Fibroblast of lung (primary cell): ENCODE results near the gene ITGB1. TPM values are rescaled to one million over a fixed set of nuclear protein-coding genes. Genes with fewer than 3 reads are reported as not detected.

Source experiments
- DNase-seq, 2 donors: peaks; one replicate each; pipeline versions ENCODE4 v3.0.0 to v3.0.0-alpha.2; 2010; ENCODE audit warnings: low read depth in 2 of 2
- H2AFZ ChIP-seq: 2 replicates; pipeline ENCODE4 v1.5.1; 2012; ENCODE audit warnings: low read length, control low read depth, inconsistent platforms
- H3K27ac ChIP-seq: 2 replicates; pipeline ENCODE4 v1.5.1; 2011; ENCODE audit warnings: low read length, control low read depth; ENCODE audit not compliant: insufficient read depth
- H3K27me3 ChIP-seq: 2 replicates; pipeline ENCODE4 v1.5.1; 2011; ENCODE audit warnings: mild to moderate bottlenecking, low read length; ENCODE audit not compliant: control insufficient read depth, insufficient read depth
- H3K36me3 ChIP-seq: 2 replicates; pipeline ENCODE4 v1.5.1; 2011; ENCODE audit warnings: low read length; ENCODE audit not compliant: control insufficient read depth, insufficient read depth
- H3K4me1 ChIP-seq: 2 replicates; pipeline ENCODE4 v1.5.1; 2011; ENCODE audit warnings: low read length; ENCODE audit not compliant: control insufficient read depth, insufficient read depth; ENCODE audit errors: extremely low read depth
- H3K4me2 ChIP-seq: 2 replicates; pipeline ENCODE4 v1.5.1; 2011; ENCODE audit warnings: low read length, control low read depth; ENCODE audit not compliant: insufficient read depth; ENCODE audit errors: extremely low read depth
- H3K4me3 ChIP-seq, 4 experiments: fragments of 200-600 bp in 1 of 4; sonication (generic) in 1 of 4; replicated peaks in 1 of 4; 2 replicates each; pipeline ENCODE4 v1.5.1; 2011 to 2016; ENCODE audit warnings: low read length in 4 of 4, low read depth in 3 of 4, mild to moderate bottlenecking in 3 of 4, control low read depth in 2 of 4, inconsistent platforms in 1 of 4, mixed read lengths in 1 of 4; ENCODE audit not compliant: insufficient read depth in 1 of 4; ENCODE audit errors: control extremely low read depth in 1 of 4
- H3K79me2 ChIP-seq: 2 replicates; pipeline ENCODE4 v1.5.1; 2012; ENCODE audit warnings: mild to moderate bottlenecking, low read length, inconsistent platforms; ENCODE audit not compliant: control insufficient read depth, insufficient read depth
- H3K9ac ChIP-seq: 2 replicates; pipeline ENCODE4 v1.5.1; 2011; ENCODE audit warnings: mild to moderate bottlenecking, low read length, control low read depth; ENCODE audit not compliant: insufficient read depth
- H3K9me3 ChIP-seq: 2 replicates; pipeline ENCODE4 v1.5.1; 2012; ENCODE audit warnings: low read depth, low read length; ENCODE audit not compliant: control insufficient read depth, insufficient read depth
- H4K20me1 ChIP-seq: 2 replicates; pipeline ENCODE4 v1.5.1; 2011; ENCODE audit warnings: low read length; ENCODE audit not compliant: control insufficient read depth, insufficient read depth; ENCODE audit errors: extremely low read depth
- EZH2 ChIP-seq: IDR thresholded peaks from 2 replicates; pipeline ENCODE4 v1.5.1; 2012; ENCODE audit warnings: low read length, control low read depth, mild to moderate bottlenecking; ENCODE audit errors: missing control alignments
- polyA plus RNA-seq, 2 donors: library from polyadenylated mRNA; depleted of rRNA in 1 of 2; stranded (reverse) in 1 of 2; unstranded in 1 of 2; fragments of >200 nt; gene quantifications; 2 replicates each; pipeline ENCODE4 v1.2.1, GENCODE V29; 2011 to 2012; ENCODE audit warnings: missing spikeins in 1 of 2
- total RNA-seq: library from RNA; depleted of rRNA; stranded (reverse); fragments of >200 nt; gene quantifications from 2 replicates; pipeline ENCODE4 v1.2.1, GENCODE V29; 2014
- TF ChIP-seq, protein P1 (sequence below), 2 donors: IDR thresholded peaks in 1 of 2; conservative IDR thresholded peaks in 1 of 2; 1 replicate in 1 of 2; 2 replicates in 1 of 2; pipeline ENCODE4 v1.5.1; 2011 to 2012; ENCODE audit warnings: low read length in 2 of 2, control low read depth in 1 of 2, inconsistent platforms in 1 of 2, low read depth in 1 of 2, mild to moderate bottlenecking in 1 of 2

Gene ITGB1
- total and polyA plus RNA-seq, 2 donors (not counting 1 experiment from before 2014, with no cell fraction given): 2,456 to 3,450 TPM

DNA sequence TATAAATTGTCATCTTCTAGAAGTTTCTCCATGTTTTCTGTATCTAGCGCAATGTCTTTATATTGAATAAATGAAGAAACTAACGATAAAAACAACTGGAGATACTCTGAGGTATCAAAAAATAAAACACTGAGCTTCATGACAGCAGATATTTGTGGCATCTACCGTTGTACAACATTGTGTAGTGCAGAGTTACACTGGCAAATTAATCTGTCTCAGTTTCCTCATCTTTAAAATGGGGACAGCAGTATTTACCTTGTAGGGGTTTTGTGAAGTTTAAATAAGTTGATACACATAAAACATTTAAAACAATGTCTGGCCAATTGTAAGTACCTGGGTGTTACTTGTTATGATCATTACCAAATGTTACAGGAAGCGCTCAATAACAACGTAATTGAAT is 10.4 kb downstream of the ITGB1 start:
- Histone ChIP-seq H3K27ac (no peak overlapping the region), H3K79me2 (peaks cover 99% of the 10 kb centered on the region), H3K36me3 (peaks cover 5% of the 10 kb centered on the region), H3K9me3 (no peaks in the 10 kb centered on the region), H3K27me3 (no peaks in the 10 kb centered on the region), H2AFZ (no peak overlapping the region), H3K4me1 (peaks cover 19% of the 10 kb centered on the region), H4K20me1 (peaks cover 19% of the 10 kb centered on the region), H3K4me2 (no peak overlapping the region), H3K9ac (no peak overlapping the region), H3K4me3 (no peak overlapping the region)
- TF ChIP-seq, protein P1, sequence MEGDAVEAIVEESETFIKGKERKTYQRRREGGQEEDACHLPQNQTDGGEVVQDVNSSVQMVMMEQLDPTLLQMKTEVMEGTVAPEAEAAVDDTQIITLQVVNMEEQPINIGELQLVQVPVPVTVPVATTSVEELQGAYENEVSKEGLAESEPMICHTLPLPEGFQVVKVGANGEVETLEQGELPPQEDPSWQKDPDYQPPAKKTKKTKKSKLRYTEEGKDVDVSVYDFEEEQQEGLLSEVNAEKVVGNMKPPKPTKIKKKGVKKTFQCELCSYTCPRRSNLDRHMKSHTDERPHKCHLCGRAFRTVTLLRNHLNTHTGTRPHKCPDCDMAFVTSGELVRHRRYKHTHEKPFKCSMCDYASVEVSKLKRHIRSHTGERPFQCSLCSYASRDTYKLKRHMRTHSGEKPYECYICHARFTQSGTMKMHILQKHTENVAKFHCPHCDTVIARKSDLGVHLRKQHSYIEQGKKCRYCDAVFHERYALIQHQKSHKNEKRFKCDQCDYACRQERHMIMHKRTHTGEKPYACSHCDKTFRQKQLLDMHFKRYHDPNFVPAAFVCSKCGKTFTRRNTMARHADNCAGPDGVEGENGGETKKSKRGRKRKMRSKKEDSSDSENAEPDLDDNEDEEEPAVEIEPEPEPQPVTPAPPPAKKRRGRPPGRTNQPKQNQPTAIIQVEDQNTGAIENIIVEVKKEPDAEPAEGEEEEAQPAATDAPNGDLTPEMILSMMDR (conservative IDR thresholded peaks at IDR 0.05 in 1 of 2, IDR thresholded peaks at IDR 0.05 in 1 of 2; ENCODE audit: low read depth in 1 of 2, low read length in 2 of 2): no peak
- TF ChIP-seq EZH2: no peak
- DNase-seq: no peak

DNA sequence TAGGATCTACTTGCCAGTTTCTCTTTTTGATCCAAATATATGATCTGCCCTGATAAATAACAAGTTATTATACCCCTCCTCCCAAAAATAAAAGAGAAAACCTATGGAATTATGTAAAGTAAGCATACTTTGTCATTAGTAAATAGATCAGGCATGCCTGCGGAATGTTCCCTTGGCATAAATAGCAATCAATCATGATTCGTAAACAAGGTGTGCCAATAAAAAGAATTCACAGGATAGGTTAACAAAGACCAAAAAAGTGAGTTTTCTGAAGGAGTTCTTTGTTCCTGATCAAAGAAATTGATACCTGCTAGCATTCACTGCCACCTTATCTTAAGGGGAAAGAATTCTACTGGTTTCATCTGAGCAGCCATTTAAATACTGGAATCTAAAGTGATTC is 11.9 kb downstream of the ITGB1 start:
- Histone ChIP-seq H3K4me3 (no peak overlapping the region), H3K27me3 (no peaks in the 10 kb centered on the region), H3K9ac (no peak overlapping the region), H3K9me3 (no peaks in the 10 kb centered on the region), H4K20me1 (peaks cover 16% of the 10 kb centered on the region), H3K4me1 (peaks cover 21% of the 10 kb centered on the region), H3K79me2 (peaks cover 99% of the 10 kb centered on the region), H3K4me2 (no peak overlapping the region), H2AFZ (no peak overlapping the region), H3K36me3 (peaks cover 5% of the 10 kb centered on the region), H3K27ac (no peak overlapping the region)
- no peak for DNase-seq
- TF ChIP-seq, protein P1 (conservative IDR thresholded peaks at IDR 0.05 in 1 of 2, IDR thresholded peaks at IDR 0.05 in 1 of 2; ENCODE audit: low read depth in 1 of 2, low read length in 2 of 2): no peak
- no peak for TF ChIP-seq EZH2

DNA sequence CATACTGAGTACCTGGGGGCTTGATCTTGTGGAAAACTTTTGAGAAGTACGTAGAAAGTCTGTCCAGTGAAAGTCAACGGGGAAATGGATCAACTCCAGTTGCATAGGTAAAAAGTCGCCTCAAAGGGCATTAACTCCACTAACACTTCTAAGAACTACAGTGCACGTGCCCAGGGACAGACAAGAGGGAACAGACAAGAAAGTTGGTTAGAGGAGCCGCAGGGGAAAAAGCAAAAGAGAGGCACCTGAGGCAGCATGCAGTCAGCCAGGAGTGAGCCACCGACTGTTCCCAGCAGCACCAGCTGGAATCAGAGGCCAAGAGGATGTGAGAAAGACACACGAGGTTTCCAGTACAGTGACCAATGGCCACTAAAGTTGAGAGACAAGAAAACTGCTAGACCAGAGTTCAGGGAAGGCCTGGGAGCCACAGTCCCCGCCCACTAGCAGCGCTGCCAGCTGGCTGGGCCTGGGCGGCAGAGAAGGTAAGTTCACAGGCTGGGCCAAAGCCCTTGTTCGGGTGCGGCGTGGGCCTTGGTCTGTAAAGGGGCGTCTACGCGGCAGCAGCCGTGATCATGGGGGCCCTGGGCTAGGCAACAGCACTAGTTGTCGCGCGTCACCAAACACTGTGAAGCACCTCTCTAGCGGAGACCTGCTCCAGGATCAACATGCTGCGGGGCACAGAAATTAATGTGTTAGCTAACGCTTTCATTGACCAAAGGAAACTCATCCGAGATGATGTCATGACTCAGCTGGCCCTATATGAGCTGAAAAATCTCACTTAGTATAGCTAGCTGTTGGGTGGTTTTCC is 14.0 kb downstream of the ITGB1 start:
- peak in 1 of 2 donors; percentile 50 for DNase-seq
- no peak for TF ChIP-seq EZH2
- TF ChIP-seq, protein P1 (conservative IDR thresholded peaks at IDR 0.05 in 1 of 2, IDR thresholded peaks at IDR 0.05 in 1 of 2; ENCODE audit: low read depth in 1 of 2, low read length in 2 of 2): no peak
- peaks cover 11% of the 10 kb centered on the region for H4K20me1 ChIP-seq
- no peak overlapping the region for H3K9ac ChIP-seq
- peak overlapping the region; percentile 2 for H3K27ac ChIP-seq
- H3K4me2 ChIP-seq: no peak overlapping the region
- H2AFZ ChIP-seq: no peak overlapping the region
- H3K79me2 ChIP-seq: peaks cover 99% of the 10 kb centered on the region
- H3K9me3 ChIP-seq: no peaks in the 10 kb centered on the region
- H3K36me3 ChIP-seq: peaks cover 5% of the 10 kb centered on the region
- no peaks in the 10 kb centered on the region for H3K27me3 ChIP-seq
- H3K4me3 ChIP-seq: no peak overlapping the region
- H3K4me1 ChIP-seq: peaks cover 26% of the 10 kb centered on the region
